ENCODE measurements around the gene TSPAN12. TPM values are rescaled to one million over a fixed set of nuclear protein-coding genes. Genes with fewer than 3 reads are reported as not detected.

Gene TSPAN12
- total RNA-seq, 1 donor from 2014 or later = not detected

DNA sequence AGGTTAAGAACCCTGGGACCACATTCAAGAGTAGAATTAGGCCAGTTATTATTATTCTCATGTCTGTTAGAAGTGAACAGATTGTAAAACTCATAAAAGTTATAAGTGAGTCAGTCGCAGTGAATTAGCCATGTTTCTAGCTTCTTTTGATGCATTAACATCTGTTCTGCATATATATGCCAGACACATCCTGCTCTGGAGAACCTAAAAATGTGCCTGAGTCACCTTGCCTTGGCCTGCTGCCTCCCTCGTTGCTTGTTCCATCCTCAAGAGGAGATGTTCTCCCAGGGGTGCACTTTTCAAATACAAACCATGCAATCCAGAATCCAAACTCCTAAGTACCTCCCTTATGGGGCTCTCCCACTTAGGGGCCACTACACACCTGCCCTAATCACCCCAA lies 14.8 kb downstream of the TSPAN12 start:
- intact Hi-C loops (cut with micrococcal nuclease) = no loop called here

DNA sequence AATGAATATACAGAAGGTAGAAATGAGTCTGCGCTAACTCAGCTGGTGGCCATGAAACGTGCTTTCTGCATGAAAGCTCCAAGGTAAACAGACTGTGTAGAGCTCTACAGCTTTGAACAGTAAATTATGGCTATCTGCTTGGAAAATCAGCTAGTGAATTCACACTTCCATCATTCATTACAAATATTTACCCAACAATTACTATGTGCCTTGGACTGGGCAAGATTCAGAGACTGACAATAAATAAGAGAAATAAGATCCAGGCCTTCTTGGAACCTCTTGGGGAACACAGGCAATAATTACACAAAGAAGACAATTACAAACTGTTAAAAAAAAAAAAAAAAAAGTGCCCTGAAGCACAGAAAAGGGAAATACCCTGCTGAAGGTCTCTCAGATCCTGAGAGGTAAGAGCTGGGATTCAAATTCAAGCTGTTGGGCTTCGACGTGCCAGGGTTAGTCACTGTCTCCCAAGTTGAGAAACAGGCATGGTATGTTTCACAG lies 15.8 kb downstream of the TSPAN12 start:
- intact Hi-C loops (cut with micrococcal nuclease) = no loop called here

GRCh38 chr7:120841608-120842007 lies 16.3 kb downstream of the TSPAN12 start:
- intact Hi-C loops (cut with micrococcal nuclease) = no loop called here

DNA sequence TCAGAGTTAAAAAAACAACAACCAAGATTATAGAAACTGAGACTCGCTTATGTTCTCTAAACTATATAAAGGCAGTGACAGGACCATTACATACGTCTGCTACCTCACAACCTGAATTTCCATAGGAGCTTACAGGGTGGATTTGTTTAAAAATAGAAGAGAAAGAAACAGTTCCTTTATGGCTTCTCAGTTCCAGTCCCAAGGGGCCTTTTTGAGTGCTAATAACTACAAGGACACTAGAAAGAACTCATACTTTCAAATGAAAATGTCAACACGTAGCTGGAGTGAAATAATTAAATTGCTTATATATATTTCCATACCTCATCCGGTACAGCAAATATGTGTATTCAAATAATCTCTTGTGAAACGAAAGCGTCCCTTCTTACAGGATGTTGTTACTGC lies 19.7 kb downstream of the TSPAN12 start:
- intact Hi-C loops (cut with micrococcal nuclease) = no loop called here

- intact Hi-C loops (cut with micrococcal nuclease) = no loop called here
Observed at GRCh38 chr7:120837599-120837998, 20.3 kb downstream of the TSPAN12 start.

DNA sequence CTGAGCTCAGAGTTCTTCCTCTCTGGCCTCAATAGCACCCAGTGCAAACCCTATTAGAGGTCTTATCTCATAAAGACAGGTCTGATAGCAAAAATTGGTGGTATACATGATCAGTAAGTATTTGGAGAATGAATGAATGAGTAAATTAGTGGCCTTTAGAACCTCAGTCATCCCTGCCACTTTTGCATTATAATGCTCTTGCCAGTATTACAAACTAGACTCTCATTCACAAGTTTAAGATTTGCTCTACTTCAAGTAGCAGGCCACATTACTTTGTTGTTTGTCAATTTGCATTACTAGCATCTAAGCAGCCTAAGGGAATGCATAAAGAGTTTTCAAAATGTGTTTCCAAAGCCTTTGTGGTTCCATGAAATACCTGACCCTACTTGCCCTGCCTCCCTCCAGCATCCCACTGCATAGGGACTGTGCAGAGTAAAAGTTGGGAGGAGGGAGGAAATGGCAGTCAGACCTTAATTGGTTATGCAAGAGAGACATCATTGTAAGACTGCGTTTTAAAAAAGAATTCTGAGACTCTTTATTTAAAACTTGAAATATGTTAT lies 21.3 kb downstream of the TSPAN12 start:
- intact Hi-C loops (cut with micrococcal nuclease) = no loop called here

DNA sequence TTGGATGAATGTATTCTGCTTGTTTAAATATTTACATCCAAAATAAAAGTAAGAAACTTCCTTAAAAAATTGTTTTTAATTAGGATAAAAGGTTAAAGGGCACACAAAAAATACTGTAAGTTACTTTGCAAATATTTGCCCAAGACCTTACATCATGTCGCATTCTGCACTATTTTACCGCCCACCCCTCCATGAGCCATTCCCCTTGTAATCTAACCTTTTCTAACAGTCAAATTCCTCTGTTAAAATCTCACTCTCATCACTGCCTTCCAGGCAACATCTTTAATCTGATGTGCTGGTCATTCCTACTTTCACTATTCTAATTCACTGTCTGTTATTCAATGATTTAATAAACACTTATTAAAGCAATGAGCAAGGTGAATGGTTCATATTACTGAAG lies 23.2 kb downstream of the TSPAN12 start:
- intact Hi-C loops (cut with micrococcal nuclease) = no loop called here

DNA sequence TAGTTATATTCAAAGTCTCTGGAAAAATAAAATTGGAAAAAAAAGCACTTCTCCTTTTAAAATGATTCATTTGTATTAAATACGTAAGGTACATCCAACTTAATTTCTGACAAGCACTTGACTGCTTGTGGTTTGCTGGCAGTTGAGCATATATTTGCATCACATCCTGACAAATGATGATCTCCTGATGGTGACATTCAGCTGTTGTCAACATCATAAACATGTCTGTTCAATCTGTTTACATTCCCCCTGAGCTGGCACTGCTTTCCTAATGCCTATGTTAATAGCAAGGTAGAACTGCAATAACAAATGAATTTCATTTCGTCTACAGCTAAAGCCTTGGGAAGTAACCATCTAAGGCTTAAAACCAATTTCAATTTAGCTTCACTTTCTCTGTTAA lies 24.4 kb downstream of the TSPAN12 start:
- intact Hi-C loops (cut with micrococcal nuclease) = no loop called here

- intact Hi-C loops (cut with micrococcal nuclease) = no loop called here
Observed at GRCh38 chr7:120832803-120833202, 25.1 kb downstream of the TSPAN12 start.

DNA sequence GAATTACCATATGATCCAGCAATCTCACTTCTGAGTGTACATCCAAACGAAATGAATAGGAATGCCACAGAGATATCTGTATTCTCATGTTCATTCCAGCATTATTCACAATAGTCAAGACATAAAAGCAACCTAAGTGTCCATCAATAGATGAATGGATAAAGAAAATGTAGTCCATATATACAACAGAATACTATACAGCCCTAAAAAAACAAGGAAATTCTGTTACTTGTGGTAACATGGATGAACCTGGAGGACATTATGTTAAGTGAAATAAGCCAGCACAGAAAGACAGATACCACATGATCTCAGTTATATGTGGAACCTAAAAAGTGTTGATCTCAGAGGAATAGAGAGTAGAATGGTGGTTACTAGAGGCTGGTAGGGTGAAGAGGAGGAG lies 26.7 kb downstream of the TSPAN12 start:
- intact Hi-C loops (cut with micrococcal nuclease) = no loop called here

DNA sequence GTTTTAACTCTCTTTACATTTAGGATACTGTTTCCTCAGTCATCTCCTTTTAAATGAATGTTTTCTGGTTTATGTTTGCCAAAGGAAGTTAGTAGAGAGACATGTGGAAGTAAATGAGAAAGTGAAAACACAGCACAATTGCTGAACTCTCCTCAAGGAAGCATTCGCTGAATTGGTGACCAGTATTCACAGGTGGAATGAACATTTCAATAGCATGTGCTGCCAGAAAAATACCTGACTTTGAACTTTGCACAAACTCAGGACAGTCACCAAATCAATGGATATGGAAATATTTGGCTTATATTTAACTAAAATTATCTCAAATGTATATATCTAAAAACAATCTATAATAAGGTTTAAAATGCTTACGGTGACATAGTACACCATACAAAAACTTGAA lies 28.5 kb downstream of the TSPAN12 start:
- intact Hi-C loops (cut with micrococcal nuclease) = no loop called here

DNA sequence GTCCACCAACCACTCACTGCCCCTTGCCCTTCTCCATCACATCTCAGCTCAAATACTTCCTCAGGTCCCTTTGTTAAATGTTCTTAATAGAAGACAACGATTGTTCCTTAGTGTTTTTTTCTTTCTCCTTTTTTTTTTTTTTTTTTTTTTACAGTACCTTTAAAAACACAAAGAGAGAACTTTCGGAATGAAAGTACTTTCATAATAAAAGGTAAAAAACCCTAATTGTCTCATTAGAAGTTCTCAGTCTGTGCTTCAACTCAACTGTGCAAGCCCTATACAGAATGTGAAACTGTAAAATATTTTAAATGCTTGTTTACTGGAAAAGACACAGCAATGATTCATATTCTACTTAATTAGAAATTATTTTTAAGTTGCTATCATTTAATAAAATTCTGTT lies 29.4 kb downstream of the TSPAN12 start:
- intact Hi-C loops (cut with micrococcal nuclease) = no loop called here

- intact Hi-C loops (cut with micrococcal nuclease) = no loop called here
Observed at GRCh38 chr7:120827371-120828118, 30.4 kb downstream of the TSPAN12 start.

- intact Hi-C loops (cut with micrococcal nuclease) = no loop called here
Observed at GRCh38 chr7:120825576-120825975, 32.4 kb downstream of the TSPAN12 start.

DNA sequence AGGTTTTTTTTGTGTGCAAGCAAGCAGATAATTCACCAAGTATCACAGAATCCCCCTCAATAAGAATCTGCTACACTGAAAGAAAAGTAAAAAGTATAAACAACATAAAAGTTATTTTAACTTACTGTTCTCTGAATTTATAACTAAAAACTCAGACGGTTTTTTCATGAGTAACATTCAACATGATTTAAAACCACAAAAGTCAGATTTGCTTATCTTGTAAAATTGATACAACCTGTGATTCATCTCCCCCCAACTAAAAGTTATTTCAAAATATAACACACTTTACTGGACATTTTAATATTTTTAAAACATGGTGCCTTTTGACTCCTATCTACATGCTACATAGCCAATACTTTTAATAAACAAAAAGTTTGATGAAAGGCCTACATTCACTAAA lies 32.8 kb downstream of the TSPAN12 start:
- intact Hi-C loops (cut with micrococcal nuclease) = no loop called here

- intact Hi-C loops (cut with micrococcal nuclease) = no loop called here
Observed at GRCh38 chr7:120819861-120820260, 38.1 kb downstream of the TSPAN12 start.

DNA sequence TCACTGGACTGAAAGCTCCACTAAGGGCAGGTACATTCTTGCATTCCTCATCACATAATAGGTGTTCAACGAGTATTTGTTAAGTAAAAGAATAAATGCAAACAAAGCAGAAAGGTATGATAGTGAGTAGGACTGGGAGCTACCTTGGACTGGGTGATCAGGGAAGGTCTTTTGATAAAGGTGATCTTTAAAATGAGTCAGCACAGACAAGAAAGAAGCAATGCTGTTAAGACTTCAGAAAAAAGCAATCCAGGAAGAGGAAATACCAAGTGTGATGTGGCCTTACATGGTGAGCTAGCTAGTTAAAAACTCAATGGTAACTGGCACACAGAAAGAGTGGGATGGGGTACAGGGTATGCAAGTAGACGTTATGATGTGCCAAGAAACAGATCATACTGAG lies 40.1 kb downstream of the TSPAN12 start:
- intact Hi-C loops (cut with micrococcal nuclease) = no loop called here

GRCh38 chr7:120814253-120814939 lies 43.5 kb downstream of the TSPAN12 start:
- intact Hi-C loops (cut with micrococcal nuclease) = no loop called here

- intact Hi-C loops (cut with micrococcal nuclease) = no loop called here
Observed at GRCh38 chr7:120813546-120814252, 44.2 kb downstream of the TSPAN12 start.

- intact Hi-C loops (cut with micrococcal nuclease) = no loop called here
Observed at GRCh38 chr7:120813089-120813488, 44.9 kb downstream of the TSPAN12 start.

- intact Hi-C loops (cut with micrococcal nuclease) = no loop called here
Observed at GRCh38 chr7:120809260-120809659, 48.7 kb downstream of the TSPAN12 start.

GRCh38 chr7:120807390-120807789 lies 50.6 kb downstream of the TSPAN12 start:
- intact Hi-C loops (cut with micrococcal nuclease) = loop anchor here (2.0 kb wide), 1 partner anchor 49 kb away; no protein-coding TSS in a partner anchor
